GM12864 (cell line): ENCODE measurements around the gene TBC1D13.
A peak's percentile ranks its signal among the peaks of the same experiment; 100 is the strongest.

Experiments used
- DNase-seq: peaks from one replicate; pipeline ENCODE4 v3.0.0-alpha.2; 2011; ENCODE audit warnings: low read depth
- H3K4me3 ChIP-seq: 2 replicates; pipeline ENCODE4 v1.5.1; 2011; ENCODE audit warnings: mild to moderate bottlenecking, low read depth, low read length, control low read depth
- CTCF ChIP-seq: IDR thresholded peaks from 2 replicates; pipeline ENCODE4 v1.5.1; 2011; ENCODE audit warnings: low read depth, mild to moderate bottlenecking, moderate library complexity, low read length, control low read depth, inconsistent platforms; ENCODE audit errors: missing control alignments

The TBC1D13 gene

GRCh38 chr9:128809831-128810230, 22.8 kb downstream of the TBC1D13 start:
- peak; percentile 12 for TF ChIP-seq CTCF
- H3K4me3 ChIP-seq = no peak overlapping the region
- no peak for DNase-seq

DNA sequence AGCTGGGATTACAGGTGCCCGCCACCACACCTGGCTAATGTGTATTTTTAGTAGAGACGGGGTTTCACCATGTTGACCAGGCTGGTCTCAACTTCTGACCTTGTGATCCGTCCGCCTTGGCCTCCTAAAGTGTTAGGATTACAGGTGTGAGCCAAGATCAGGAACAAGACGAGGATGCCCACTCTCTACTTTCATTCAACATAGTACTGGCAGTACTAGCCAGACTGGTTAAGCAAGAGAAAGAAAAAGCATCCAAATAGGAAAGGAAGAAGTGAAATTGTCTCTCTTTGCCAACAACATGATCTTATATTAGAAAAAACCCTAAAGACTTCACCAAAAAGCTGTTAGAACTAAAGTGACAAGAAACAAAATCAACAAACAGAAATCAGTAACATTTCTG, 23.8 kb downstream of the TBC1D13 start:
- no peak for DNase-seq
- H3K4me3 ChIP-seq = no peak overlapping the region
- no peak for TF ChIP-seq CTCF

DNA sequence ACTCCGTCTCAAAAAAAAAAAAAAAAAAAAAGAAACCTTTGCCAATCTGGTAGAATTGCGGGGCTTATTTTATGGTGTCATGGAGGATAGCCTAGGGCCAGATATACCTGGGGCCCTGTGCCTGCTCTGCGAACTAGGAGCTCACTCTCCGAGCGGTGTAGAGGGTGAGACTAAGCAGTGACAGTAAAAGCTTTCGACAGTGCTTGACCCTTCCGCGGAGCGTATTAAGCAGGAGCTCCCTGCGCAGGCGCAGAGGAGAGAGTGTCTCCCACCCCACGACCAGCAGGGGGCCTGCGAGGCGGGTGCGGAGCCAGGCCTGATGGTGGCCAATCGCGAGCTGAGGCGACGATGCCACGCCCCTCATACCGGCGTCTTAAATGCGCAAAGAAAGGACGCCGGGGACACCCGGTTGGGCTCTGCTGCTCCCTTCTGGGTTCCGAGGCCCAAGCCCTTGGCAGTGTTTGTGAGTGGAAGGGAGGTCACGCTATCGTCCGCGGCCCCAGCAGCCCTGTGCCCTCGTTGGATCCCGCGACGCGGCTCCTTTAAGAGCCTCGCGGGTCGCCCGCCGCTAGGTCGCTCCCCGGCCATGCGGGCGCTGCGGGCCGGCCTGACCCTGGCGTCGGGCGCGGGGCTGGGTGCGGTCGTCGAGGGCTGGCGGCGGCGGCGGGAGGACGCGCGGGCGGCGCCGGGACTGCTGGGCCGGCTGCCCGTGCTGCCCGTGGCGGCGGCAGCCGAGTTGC, 31.2 kb downstream of the TBC1D13 start, which contains the start of gene ENDOG:
Gene ENDOG (plus strand): TSS at position 402 of the 740 bp plus-strand sequence. CDS start 185 bp downstream, at position 587.
- DNase-seq = peak; percentile 93
- H3K4me3 ChIP-seq = peak within 1 kb of the TSS; percentile 65
- TF ChIP-seq CTCF = peak; percentile 99

GRCh38 chr9:128818839-128819715, 32.0 kb downstream of the TBC1D13 start:
- TF ChIP-seq CTCF = no peak
- peak; percentile 15 for DNase-seq
- peak overlapping the region; percentile 65 for H3K4me3 ChIP-seq

- no peak overlapping the region for H3K4me3 ChIP-seq
- no peak for TF ChIP-seq CTCF
- no peak for DNase-seq
These were observed 32.9 kb downstream of the TBC1D13 start for GRCh38 chr9:128819716-128820664.
